Loucy (cell line): Measurements from ENCODE around the gene PPIL6.

Experiments used
- H2AFZ ChIP-seq: fragments of 200-600 bp; sonication (generic); 2 replicates; pipeline ENCODE4 v1.6.0; 2016; ENCODE audit warnings: antibody characterized with exemption, mild to moderate bottlenecking, low read length, moderate library complexity
- H3F3A ChIP-seq: fragments of 200-600 bp; 2 replicates; pipeline ENCODE4 v1.6.0; 2016; ENCODE audit warnings: antibody characterized with exemption, low read depth, mild to moderate bottlenecking
- H3K27me3 ChIP-seq: fragments of 200-600 bp; sonication (generic); 2 replicates; pipeline ENCODE4 v1.6.1; 2014; ENCODE audit warnings: low read length, mild to moderate bottlenecking; ENCODE audit not compliant: insufficient read depth, poor library complexity, severe bottlenecking
- H3K36me3 ChIP-seq: fragments of 200-600 bp; sonication (generic); 2 replicates; pipeline ENCODE4 v1.6.1; 2016; ENCODE audit warnings: low read length; ENCODE audit not compliant: insufficient read depth
- H3K4me1 ChIP-seq: fragments of 200-600 bp; sonication (generic); 2 replicates; pipeline ENCODE4 v1.5.1; 2014; ENCODE audit warnings: low read length, mild to moderate bottlenecking; ENCODE audit not compliant: insufficient read depth, poor library complexity, severe bottlenecking
- H3K4me2 ChIP-seq: fragments of 200-600 bp; sonication (generic); 2 replicates; pipeline ENCODE4 v1.6.0; 2014; ENCODE audit warnings: antibody characterized with exemption, low read length, low read depth, mild to moderate bottlenecking; ENCODE audit not compliant: poor library complexity, severe bottlenecking
- H3K4me3 ChIP-seq: fragments of 200-600 bp; sonication (generic); 2 replicates; pipeline ENCODE4 v1.5.1; 2014; ENCODE audit warnings: low read length, mild to moderate bottlenecking, mixed read lengths; ENCODE audit not compliant: poor library complexity, severe bottlenecking
- H3K79me2 ChIP-seq: fragments of 200-600 bp; sonication (generic); 2 replicates; pipeline ENCODE4 v1.6.1; 2014; ENCODE audit warnings: low read length; ENCODE audit not compliant: insufficient read depth
- H3K9ac ChIP-seq: fragments of 200-600 bp; sonication (generic); 2 replicates; pipeline ENCODE4 v1.6.0; 2014; ENCODE audit warnings: mild to moderate bottlenecking, low read depth, low read length, moderate library complexity; ENCODE audit not compliant: poor library complexity, severe bottlenecking
- H3K9me2 ChIP-seq: fragments of 200-600 bp; sonication (generic); replicated peaks from 2 replicates; pipeline ENCODE4 v1.6.1; 2016; ENCODE audit warnings: low read depth, low read length, mixed read lengths
- H3K9me3 ChIP-seq: fragments of 200-600 bp; sonication (generic); 2 replicates; pipeline ENCODE4 v1.6.1; 2014; ENCODE audit warnings: mild to moderate bottlenecking, antibody characterized with exemption, low read length, low read depth; ENCODE audit not compliant: insufficient read depth
- H4K20me1 ChIP-seq: fragments of 200-600 bp; sonication (generic); 2 replicates; pipeline ENCODE4 v1.6.0; 2014; ENCODE audit warnings: antibody characterized with exemption, low read length, mild to moderate bottlenecking; ENCODE audit not compliant: insufficient read depth, poor library complexity, severe bottlenecking
- EZH2phosphoT487 ChIP-seq: fragments of 200-600 bp; IDR thresholded peaks from 2 replicates; pipeline ENCODE4 v1.6.1; 2018; ENCODE audit warnings: antibody characterized with exemption, mild to moderate bottlenecking, moderate library complexity, borderline replicate concordance
- TF ChIP-seq, protein P1 (sequence below): fragments of 200-600 bp; sonication (generic); conservative IDR thresholded peaks from 2 replicates; pipeline ENCODE4 v1.5.1; 2014; ENCODE audit warnings: mild to moderate bottlenecking, antibody characterized with exemption, low read length

The PPIL6 gene

DNA sequence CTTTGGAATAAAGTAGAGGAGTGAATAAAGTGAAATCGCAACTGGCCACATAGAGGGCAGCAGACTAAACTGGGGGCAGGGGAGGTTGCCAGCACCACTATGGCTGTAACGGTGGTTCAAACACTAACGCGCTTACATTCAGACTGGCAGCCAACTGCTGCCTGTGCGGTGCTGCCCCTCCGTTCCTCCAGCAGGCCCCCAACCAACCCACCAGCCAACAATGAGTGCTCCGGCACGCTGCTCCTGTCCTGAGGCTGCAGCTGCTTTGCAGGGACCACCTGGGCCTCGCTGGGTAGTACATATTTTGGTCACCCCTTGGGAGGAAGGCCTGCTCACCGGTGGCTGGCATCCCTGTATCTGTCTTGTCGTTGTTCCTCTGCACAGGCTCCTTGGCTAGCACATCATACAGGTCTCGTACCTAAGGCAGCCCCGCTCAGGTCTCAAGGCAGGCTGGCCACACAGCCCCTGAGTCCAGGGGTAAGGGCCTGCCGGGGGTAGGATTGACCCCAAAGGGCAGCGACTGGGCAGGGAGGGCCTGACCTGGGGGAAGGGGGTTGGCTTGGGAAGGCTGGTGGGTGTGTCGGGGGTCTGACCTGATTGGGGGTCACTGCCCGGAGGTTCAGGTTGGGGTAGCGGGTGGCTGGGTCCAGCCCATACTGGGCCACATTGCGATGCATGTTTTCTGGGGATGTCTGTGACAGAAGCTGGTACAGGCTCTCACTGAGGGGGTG lies 8.8 kb upstream of the PPIL6 start:
- H3K9me3 ChIP-seq, result no peaks in the 10 kb centered on the region
- no peaks in the 10 kb centered on the region for H3K9me2 ChIP-seq
- no peaks in the 10 kb centered on the region for H3K27me3 ChIP-seq
- no peak for TF ChIP-seq EZH2phosphoT487
- TF ChIP-seq, protein P1, sequence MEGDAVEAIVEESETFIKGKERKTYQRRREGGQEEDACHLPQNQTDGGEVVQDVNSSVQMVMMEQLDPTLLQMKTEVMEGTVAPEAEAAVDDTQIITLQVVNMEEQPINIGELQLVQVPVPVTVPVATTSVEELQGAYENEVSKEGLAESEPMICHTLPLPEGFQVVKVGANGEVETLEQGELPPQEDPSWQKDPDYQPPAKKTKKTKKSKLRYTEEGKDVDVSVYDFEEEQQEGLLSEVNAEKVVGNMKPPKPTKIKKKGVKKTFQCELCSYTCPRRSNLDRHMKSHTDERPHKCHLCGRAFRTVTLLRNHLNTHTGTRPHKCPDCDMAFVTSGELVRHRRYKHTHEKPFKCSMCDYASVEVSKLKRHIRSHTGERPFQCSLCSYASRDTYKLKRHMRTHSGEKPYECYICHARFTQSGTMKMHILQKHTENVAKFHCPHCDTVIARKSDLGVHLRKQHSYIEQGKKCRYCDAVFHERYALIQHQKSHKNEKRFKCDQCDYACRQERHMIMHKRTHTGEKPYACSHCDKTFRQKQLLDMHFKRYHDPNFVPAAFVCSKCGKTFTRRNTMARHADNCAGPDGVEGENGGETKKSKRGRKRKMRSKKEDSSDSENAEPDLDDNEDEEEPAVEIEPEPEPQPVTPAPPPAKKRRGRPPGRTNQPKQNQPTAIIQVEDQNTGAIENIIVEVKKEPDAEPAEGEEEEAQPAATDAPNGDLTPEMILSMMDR, result no peak
- peaks cover 42% of the 10 kb centered on the region; the same call in 1 of the 2 replicates for H3K36me3 ChIP-seq
- H3K4me2 ChIP-seq, result peak overlapping the region; percentile 72
- H4K20me1 ChIP-seq, result peaks cover 2% of the 10 kb centered on the region
- H2AFZ ChIP-seq, result no peak overlapping the region
- peaks cover 46% of the 10 kb centered on the region for H3K79me2 ChIP-seq
- H3K4me3 ChIP-seq, result peak overlapping the region; percentile 51
- H3K9ac ChIP-seq, result peak overlapping the region; percentile 52
- H3F3A ChIP-seq, result no peaks in the 10 kb centered on the region
- H3K4me1 ChIP-seq, result peaks cover 51% of the 10 kb centered on the region

DNA sequence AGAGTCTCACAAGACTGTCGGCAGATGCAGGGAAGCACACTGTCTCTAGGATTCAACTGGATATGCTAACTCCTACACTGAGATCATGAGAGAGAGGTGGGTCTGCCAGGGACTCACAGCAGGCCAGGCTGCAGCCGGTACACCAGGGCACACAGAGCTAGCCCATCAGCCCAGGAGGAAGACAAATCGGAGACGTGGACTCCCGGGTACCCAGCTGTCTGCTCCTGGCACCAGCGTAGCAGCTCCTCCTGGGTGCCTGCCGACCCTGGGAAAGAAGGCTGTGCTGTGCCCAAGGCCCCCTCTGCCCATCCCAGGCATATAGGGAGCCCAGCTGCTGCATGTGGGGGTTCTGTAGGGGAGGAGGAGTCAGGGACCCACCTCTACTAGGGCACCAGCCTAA lies 8.2 kb upstream of the PPIL6 start:
- Histone ChIP-seq H4K20me1 (peaks cover 2% of the 10 kb centered on the region), H3K36me3 (peaks cover 48% of the 10 kb centered on the region; the same call in 1 of the 2 replicates)

DNA sequence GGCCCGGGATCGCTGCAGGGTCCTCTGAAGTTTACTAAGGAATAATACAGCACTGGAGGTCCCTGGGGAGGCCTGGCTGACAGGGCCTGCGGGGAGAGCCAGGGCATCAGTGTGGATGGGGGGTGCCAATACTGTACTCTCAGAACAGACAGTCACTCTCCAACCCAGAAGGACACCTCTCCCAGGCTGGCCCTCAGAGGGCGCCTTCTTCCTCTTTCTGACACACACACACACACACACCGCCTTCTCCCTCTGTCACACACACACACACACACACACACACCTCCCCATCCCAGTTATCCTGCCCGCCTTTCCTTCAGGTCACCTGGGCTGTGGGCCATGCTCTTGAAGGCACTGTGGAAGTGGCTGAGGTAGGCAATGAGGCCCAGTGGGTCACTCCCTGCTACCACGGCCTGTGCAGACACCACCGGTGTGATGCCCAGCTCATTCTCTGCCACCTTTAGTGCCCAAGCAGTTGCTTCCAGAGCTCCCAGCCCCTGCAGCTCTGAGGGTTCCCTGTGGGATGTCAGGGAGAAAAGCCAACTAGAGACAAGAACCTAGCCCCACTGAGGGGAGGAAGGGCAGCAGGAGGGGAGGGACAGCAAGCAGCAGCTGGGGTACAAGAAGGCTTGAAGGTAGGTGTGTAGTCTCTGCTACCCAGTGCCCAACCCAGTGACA lies 7.6 kb upstream of the PPIL6 start:
- no peak for TF ChIP-seq EZH2phosphoT487
- TF ChIP-seq, protein P1, result no peak
- H3K4me3 ChIP-seq, result no peak overlapping the region
- H3K36me3 ChIP-seq, result peaks cover 48% of the 10 kb centered on the region; the same call in 1 of the 2 replicates
- peaks cover 42% of the 10 kb centered on the region for H3K4me1 ChIP-seq
- H3F3A ChIP-seq, result no peaks in the 10 kb centered on the region
- H3K9me3 ChIP-seq, result no peaks in the 10 kb centered on the region
- no peak overlapping the region for H2AFZ ChIP-seq
- no peaks in the 10 kb centered on the region for H3K9me2 ChIP-seq
- H3K27me3 ChIP-seq, result no peaks in the 10 kb centered on the region
- no peak overlapping the region for H3K4me2 ChIP-seq
- H3K79me2 ChIP-seq, result peaks cover 33% of the 10 kb centered on the region
- peaks cover 2% of the 10 kb centered on the region for H4K20me1 ChIP-seq
- peak overlapping the region; percentile 31 for H3K9ac ChIP-seq

More for the DNA sequence above, 8.2 kb upstream of the PPIL6 start:
- H3K4me3 ChIP-seq, result no peak overlapping the region
- no peaks in the 10 kb centered on the region for H3F3A ChIP-seq
- H3K4me2 ChIP-seq, result peak overlapping the region; percentile 72
- H3K4me1 ChIP-seq, result peaks cover 45% of the 10 kb centered on the region
- H3K9ac ChIP-seq, result peak overlapping the region; percentile 31
- no peaks in the 10 kb centered on the region for H3K9me3 ChIP-seq
- H3K9me2 ChIP-seq, result no peaks in the 10 kb centered on the region
- no peaks in the 10 kb centered on the region for H3K27me3 ChIP-seq
- no peak overlapping the region for H2AFZ ChIP-seq
- peaks cover 39% of the 10 kb centered on the region for H3K79me2 ChIP-seq
- TF ChIP-seq, protein P1, result no peak
- no peak for TF ChIP-seq EZH2phosphoT487
